ENCODE results near the gene CAMTA1.

DNA sequence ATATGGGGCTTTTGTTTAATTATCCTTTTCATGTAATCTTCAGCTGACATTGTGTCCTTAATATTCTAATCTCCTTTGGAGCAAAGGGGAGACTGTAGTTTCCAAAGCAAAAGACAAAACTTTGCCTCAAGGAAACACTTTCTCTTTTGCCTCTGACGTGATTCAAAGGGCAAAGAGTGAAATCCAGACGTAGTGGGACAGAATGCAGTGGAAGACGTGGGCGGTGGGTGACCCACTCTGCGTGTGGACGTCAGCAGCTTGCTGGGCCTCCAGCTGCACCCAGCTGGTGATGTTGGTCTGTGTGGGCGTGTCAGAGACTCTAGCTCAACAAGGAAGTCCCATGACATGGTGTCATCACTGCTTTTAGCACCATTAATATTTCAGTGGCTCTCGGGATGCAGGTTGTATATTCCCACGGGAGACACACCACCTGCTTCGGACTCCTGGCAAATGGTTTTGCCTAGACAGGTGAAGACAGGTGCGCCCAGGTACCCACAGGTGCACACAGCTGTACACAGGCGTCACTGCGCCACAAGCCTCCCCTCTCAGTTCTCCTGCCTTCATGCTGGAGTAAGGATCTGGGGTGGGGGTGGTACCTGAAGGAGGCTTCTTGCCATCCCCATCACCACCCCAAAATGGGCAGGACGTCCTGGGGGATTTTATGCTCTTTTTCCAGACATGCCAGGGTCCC is 693.7 kb downstream of the CAMTA1 start:
- TF ChIP-seq, protein P1, sequence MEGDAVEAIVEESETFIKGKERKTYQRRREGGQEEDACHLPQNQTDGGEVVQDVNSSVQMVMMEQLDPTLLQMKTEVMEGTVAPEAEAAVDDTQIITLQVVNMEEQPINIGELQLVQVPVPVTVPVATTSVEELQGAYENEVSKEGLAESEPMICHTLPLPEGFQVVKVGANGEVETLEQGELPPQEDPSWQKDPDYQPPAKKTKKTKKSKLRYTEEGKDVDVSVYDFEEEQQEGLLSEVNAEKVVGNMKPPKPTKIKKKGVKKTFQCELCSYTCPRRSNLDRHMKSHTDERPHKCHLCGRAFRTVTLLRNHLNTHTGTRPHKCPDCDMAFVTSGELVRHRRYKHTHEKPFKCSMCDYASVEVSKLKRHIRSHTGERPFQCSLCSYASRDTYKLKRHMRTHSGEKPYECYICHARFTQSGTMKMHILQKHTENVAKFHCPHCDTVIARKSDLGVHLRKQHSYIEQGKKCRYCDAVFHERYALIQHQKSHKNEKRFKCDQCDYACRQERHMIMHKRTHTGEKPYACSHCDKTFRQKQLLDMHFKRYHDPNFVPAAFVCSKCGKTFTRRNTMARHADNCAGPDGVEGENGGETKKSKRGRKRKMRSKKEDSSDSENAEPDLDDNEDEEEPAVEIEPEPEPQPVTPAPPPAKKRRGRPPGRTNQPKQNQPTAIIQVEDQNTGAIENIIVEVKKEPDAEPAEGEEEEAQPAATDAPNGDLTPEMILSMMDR (conservative IDR thresholded peaks at IDR 0.05; ENCODE audit: low read length): no peak
- TF ChIP-seq EZH2phosphoT487 (IDR thresholded peaks at IDR 0.05; ENCODE audit: borderline replicate concordance, low read depth, low read length): no peak
